ENCODE results near the gene DAZAP2.

DNA sequence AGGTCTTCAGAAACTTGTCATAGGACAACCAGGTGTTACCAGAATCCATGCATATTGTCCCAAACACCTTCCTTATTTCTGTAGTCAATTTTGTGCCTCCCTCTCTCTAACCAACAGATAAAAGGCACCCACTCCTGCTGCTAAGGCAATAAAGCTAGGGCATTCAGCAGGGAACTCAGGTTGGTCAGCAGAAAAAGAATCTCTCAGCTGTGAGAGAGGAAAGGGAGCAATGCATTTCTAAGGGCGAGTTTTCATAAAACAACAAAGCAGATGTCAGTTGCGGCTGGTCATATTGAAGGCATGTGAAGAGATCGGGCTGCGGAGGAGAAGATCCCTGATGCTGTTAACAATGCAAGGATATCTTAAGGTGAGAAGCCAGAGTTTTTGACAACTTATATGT lies 13.4 kb upstream of the DAZAP2 start:
- TF ChIP-seq, protein P1, sequence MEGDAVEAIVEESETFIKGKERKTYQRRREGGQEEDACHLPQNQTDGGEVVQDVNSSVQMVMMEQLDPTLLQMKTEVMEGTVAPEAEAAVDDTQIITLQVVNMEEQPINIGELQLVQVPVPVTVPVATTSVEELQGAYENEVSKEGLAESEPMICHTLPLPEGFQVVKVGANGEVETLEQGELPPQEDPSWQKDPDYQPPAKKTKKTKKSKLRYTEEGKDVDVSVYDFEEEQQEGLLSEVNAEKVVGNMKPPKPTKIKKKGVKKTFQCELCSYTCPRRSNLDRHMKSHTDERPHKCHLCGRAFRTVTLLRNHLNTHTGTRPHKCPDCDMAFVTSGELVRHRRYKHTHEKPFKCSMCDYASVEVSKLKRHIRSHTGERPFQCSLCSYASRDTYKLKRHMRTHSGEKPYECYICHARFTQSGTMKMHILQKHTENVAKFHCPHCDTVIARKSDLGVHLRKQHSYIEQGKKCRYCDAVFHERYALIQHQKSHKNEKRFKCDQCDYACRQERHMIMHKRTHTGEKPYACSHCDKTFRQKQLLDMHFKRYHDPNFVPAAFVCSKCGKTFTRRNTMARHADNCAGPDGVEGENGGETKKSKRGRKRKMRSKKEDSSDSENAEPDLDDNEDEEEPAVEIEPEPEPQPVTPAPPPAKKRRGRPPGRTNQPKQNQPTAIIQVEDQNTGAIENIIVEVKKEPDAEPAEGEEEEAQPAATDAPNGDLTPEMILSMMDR (conservative IDR thresholded peaks at IDR 0.05; ENCODE audit: low read length) = no peak
- no peak for TF ChIP-seq EZH2phosphoT487 (IDR thresholded peaks at IDR 0.05; ENCODE audit: borderline replicate concordance)
